ENCODE data around the gene FERMT3. TPM values are rescaled to one million over a fixed set of nuclear protein-coding genes. Genes with fewer than 3 reads are reported as not detected.

FERMT3 gene
- polyA plus RNA-seq, 10 donors = 5.7 to 15.0 (median 8.2) TPM

- DNase-seq = no peak
Measured at GRCh38 chr11:64263021-64263946, 56.8 kb downstream of the FERMT3 start.

- DNase-seq = no peak
Measured at GRCh38 chr11:64263947-64264317, 57.4 kb downstream of the FERMT3 start.

DNA sequence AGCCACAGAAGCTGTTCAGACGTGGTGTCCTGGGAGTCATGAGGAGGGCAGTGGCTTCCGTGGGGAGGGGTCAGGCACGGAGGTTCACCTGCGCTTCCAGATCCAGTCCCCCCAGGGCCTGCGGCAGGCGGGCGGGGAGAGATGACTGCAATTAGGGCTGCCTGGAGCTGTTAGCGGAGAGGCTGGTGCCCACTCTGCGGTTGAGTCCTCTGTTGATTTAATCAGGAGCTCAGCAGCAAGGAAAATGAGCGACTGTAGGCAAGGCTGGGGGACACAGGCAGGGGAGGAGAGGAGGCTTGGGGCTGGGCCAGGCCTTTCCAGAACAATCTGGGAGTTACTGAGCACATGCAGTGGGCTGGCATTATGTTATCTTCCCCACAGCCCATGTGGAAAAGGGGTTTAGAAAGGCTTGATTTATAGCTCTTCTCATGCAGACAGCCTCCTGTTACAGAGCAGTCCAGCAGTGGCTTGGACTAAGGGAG, 57.9 kb downstream of the FERMT3 start:
- no peak for DNase-seq

DNA sequence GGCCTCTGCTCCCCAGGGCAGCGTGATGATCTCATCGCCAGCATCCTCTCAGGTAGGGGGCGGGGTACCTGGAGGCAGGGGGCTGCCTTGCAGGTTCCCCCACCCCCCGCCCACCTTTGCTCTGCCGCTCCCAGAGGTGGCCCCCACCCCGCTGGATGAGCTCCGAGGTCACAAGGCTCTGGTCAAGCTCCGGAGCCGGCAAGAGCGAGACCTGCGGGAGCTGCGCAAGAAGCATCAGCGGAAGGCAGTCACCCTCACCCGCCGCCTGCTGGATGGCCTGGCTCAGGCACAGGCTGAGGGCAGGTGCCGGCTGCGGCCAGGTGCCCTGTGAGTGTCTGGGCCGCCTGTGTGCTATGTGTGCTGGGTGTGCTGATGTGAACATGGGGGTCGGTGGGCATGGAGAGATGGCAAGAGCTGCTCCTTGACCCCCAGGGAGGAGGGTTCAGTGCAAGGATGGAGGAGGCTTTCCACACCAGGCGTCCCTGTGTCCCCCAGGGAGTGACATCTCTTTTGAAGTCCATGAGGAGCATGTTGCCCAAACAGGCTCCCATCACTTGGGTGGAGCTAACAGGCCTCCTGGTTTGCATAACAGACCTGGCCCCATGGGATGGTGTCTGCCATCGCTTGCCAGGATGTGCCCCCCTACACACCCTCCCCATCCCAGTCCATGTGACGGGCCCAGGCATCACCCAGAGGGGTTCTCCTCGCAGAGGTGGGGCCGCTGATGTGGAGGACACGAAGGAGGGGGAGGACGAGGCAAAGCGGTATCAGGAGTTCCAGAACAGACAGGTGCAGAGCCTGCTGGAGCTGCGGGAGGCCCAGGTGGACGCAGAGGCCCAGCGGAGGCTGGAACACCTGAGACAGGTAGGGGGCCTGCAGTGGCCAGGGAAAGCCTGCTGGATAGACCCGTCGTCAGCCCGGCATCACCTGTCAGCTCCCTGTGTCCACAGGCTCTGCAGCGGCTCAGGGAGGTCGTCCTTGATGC, 58.9 kb downstream of the FERMT3 start:
- DNase-seq = no peak

DNA sequence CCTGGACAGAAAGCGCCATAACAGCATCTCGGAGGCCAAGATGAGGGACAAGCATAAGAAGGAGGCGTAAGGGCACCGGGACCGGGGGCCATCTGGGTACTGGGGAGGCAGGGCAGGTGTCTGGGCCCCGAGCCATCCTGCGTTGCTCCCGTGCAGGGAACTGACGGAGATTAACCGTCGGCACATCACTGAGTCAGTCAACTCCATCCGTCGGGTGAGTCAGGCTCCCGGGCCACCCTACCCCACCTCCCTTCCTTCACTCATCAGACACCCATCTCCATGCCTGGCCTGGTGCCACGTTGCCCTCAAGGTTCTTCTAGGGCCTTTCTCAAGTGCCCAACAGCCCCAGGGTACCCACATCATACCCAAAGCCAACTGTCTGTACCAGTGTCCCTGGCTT, 59.8 kb downstream of the FERMT3 start:
- DNase-seq = no peak

DNA sequence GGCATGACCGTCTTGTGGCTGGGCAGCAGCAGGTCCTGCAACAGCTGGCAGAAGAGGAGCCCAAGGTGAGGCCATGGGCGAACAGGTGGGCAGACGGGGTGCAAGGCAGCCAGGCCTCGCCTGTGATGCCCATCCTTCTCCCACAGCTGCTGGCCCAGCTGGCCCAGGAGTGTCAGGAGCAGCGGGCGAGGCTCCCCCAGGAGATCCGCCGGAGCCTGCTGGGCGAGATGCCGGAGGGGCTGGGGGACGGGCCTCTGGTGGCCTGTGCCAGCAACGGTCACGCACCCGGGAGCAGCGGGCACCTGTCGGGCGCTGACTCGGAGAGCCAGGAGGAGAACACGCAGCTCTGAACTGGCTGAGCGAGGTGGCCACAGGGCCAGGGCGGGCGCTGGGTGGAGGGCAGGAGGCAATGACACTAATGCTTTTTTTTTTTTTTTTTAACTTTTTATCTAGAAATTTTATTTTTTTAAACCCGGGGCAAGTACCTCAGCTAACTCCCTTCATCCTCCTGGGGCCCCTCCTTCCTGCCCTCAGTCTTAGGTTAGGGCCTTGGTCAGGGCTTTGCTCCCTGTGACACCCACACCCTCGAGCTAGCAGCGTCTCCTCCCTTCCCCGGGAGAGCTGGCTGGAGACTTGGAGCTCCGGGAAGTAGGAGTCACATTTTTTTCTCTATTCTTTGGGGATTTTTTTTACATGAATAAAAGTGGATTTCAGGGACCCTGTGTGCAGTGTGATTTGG, 60.9 kb downstream of the FERMT3 start:
- DNase-seq = no peak

GRCh38 chr11:64268025-64268892, 61.7 kb downstream of the FERMT3 start:
- DNase-seq = peak in 1 of 3 donors; percentile 69

- peak in 1 of 3 donors; percentile 72 for DNase-seq
Measured at GRCh38 chr11:64268893-64269539, 62.5 kb downstream of the FERMT3 start.

DNA sequence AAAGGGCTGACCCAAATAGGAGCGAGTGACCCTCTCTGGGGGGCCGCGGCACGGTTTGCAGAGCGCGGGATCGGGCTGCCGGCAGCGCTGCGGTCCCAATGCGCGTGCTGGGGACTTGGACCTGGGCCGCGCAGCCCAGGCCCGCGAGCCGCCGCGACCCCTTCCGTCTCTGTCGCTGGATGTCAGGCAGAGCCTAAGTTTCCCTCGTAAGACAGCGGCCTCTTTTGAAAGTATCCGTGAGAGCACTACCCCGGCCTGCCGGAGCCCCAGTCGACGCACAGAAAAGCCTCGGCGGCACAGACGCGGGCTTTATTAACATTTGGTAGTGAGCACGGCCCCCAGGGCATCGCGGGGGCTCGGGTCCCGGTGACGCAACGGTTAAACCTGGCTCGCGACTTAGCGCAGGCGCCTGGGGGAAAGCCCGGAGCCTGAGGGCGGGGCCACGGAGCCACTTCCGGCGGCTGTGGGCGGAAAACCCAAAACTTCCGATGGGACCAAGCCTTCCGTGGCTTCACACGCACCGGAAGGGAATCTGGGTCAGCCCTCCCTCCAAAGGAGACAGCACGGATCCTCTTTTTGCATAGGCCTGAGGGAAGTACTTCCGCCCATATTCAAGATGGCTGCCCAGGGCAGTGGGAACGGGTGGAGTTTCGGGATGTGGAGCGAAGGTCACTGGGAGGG, 63.2 kb downstream of the FERMT3 start:
- peak; percentile 99 to 100 (median 100) for DNase-seq

Other genes with a start within 250 kb of the FERMT3 start
- gene COX8A, start 232.1 kb upstream of the FERMT3 start, polyA plus RNA-seq (ENCODE audit: insufficient read length in 10 of 10) = 100 to 1,000 TPM; 193 to 294 (median 224) TPM
- 10 to 100 TPM; 44.0 to 60.0 (median 50.3) TPM for gene OTUB1, start 220.3 kb upstream of the FERMT3 start, polyA plus RNA-seq (ENCODE audit: insufficient read length in 10 of 10)
- 1 to 10 TPM; 1.7 to 6.9 (median 2.3) TPM for gene FLRT1, start 170.8 kb upstream of the FERMT3 start, polyA plus RNA-seq (ENCODE audit: insufficient read length in 10 of 10)
- gene MACROD1, start 40.6 kb upstream of the FERMT3 start, polyA plus RNA-seq (ENCODE audit: insufficient read length in 10 of 10) = 10 to 100 TPM; 47.7 to 71.6 (median 53.2) TPM
- 100 to 1,000 TPM; 109 to 167 (median 134) TPM for gene STIP1, start 20.6 kb upstream of the FERMT3 start, polyA plus RNA-seq (ENCODE audit: insufficient read length in 10 of 10)
- 10 to 100 TPM; 34.5 to 80.5 (median 64.2) TPM for gene TRPT1, start 19.5 kb downstream of the FERMT3 start, polyA plus RNA-seq (ENCODE audit: insufficient read length in 10 of 10)
- 10 to 100 TPM; 12.0 to 21.5 (median 17.7) TPM for gene NUDT22, start 19.6 kb downstream of the FERMT3 start, polyA plus RNA-seq (ENCODE audit: insufficient read length in 10 of 10)
- gene DNAJC4, start 23.8 kb downstream of the FERMT3 start, polyA plus RNA-seq (ENCODE audit: insufficient read length in 10 of 10) = 10 to 100 TPM; 46.2 to 64.2 (median 52.8) TPM
- gene VEGFB, start 27.9 kb downstream of the FERMT3 start, polyA plus RNA-seq (ENCODE audit: insufficient read length in 10 of 10) = 100 to 1,000 TPM in 5 of 10 donors, 10 to 100 TPM in 5; 90.4 to 116 (median 97.3) TPM
- gene FKBP2, start 34.4 kb downstream of the FERMT3 start, polyA plus RNA-seq (ENCODE audit: insufficient read length in 10 of 10) = 10 to 100 TPM; 35.2 to 56.4 (median 43.5) TPM
- gene PPP1R14B, start 40.2 kb downstream of the FERMT3 start, polyA plus RNA-seq (ENCODE audit: insufficient read length in 10 of 10) = 100 to 1,000 TPM; 130 to 192 (median 172) TPM
- gene PLCB3, start 44.8 kb downstream of the FERMT3 start, polyA plus RNA-seq (ENCODE audit: insufficient read length in 10 of 10) = 10 to 100 TPM in 6 of 10 donors, 1 to 10 TPM in 4; 9.4 to 16.1 (median 11.0) TPM
- gene BAD, start 77.9 kb downstream of the FERMT3 start, polyA plus RNA-seq (ENCODE audit: insufficient read length in 10 of 10) = 10 to 100 TPM; 18.3 to 40.5 (median 27.2) TPM
- gene GPR137, start 79.1 kb downstream of the FERMT3 start, polyA plus RNA-seq (ENCODE audit: insufficient read length in 10 of 10) = 10 to 100 TPM; 14.3 to 23.3 (median 18.2) TPM
- not detected for gene KCNK4, start 84.6 kb downstream of the FERMT3 start, polyA plus RNA-seq (ENCODE audit: insufficient read length in 10 of 10)
- gene CATSPERZ, start 93.6 kb downstream of the FERMT3 start, polyA plus RNA-seq (ENCODE audit: insufficient read length in 10 of 10) = under 1 TPM in 3 of 10 donors, not detected in 7; 0.23 to 0.54 (median 0.34) TPM
- 10 to 100 TPM; 20.4 to 31.5 (median 24.5) TPM for gene ESRRA, start 98.8 kb downstream of the FERMT3 start, polyA plus RNA-seq (ENCODE audit: insufficient read length in 10 of 10)
- gene TRMT112, start 110.8 kb downstream of the FERMT3 start, polyA plus RNA-seq (ENCODE audit: insufficient read length in 10 of 10) = 100 to 1,000 TPM; 139 to 214 (median 173) TPM
- gene PRDX5, start 111.4 kb downstream of the FERMT3 start, polyA plus RNA-seq (ENCODE audit: insufficient read length in 10 of 10) = 100 to 1,000 TPM; 109 to 184 (median 124) TPM
- gene CCDC88B, start 133.5 kb downstream of the FERMT3 start, polyA plus RNA-seq (ENCODE audit: insufficient read length in 10 of 10) = 1 to 10 TPM; 2.2 to 7.6 (median 3.5) TPM
- gene RPS6KA4, start 152.4 kb downstream of the FERMT3 start, polyA plus RNA-seq (ENCODE audit: insufficient read length in 10 of 10) = 10 to 100 TPM in 9 of 10 donors, 1 to 10 TPM in 1; 9.7 to 15.8 (median 12.3) TPM